H1 (cell line): ENCODE data around the gene RAD50. TPM values are rescaled to one million over a fixed set of nuclear protein-coding genes. Genes with fewer than 3 reads are reported as not detected.
"Not testable (repeated sequence)": the region's sequence is repeated elsewhere in the genome, so short reads cannot be mapped to it uniquely, and the experiment has no call there.

Source experiments
- CTCF ChIA-PET: fragments of 300-600 bp; sonication (Branson Sonifier 250); formaldehyde crosslinking; loops from one replicate; lab custom pipeline; 2021; ENCODE audit not compliant: partially characterized antibody; lab: Charles Lee
- POLR2A ChIA-PET: fragments of 300-600 bp; sonication (Branson Sonifier 250); formaldehyde crosslinking; loops from one replicate; lab custom pipeline; 2021; ENCODE audit warnings: inconsistent platforms; ENCODE audit not compliant: partially characterized antibody; lab: Charles Lee
- DNase-seq, 2 experiments: peaks; one replicate each; pipeline versions ENCODE4 v3.0.0 to v3.0.0-alpha.2; 2010 to 2022; ENCODE audit warnings: low spot score in 2 of 2, low read depth in 1 of 2, mixed read lengths in 1 of 2
- FAIRE-seq: peaks from 2 replicates; lab custom pipeline; 2011; peaks lifted over from hg19 to GRCh38; lab: Jason Lieb, UNC
- H2AFZ ChIP-seq: 2 replicates; pipeline ENCODE4 v1.8.1; 2012; ENCODE audit warnings: low read length, inconsistent platforms
- H2AK5ac ChIP-seq: 2 replicates; pipeline ENCODE4 v1.6.1; 2013; ENCODE audit warnings: low read depth, low read length
- H2BK120ac ChIP-seq: replicated peaks from 2 replicates; pipeline ENCODE3; 2013; ENCODE audit warnings: low read depth, low read length, inconsistent platforms
- H2BK12ac ChIP-seq: 2 replicates; pipeline ENCODE4 v1.6.1; 2013; ENCODE audit warnings: low read depth, low read length
- H2BK15ac ChIP-seq: 2 replicates; pipeline ENCODE4 v1.6.1; 2013; ENCODE audit warnings: low read length
- H2BK20ac ChIP-seq: 2 replicates; pipeline ENCODE4 v1.6.1; 2013; ENCODE audit warnings: low read length
- H2BK5ac ChIP-seq: 2 replicates; pipeline ENCODE4 v1.6.1; 2013; ENCODE audit warnings: low read depth, low read length
- H3K14ac ChIP-seq: 2 replicates; pipeline ENCODE4 v1.6.1; 2013; ENCODE audit warnings: inconsistent platforms; ENCODE audit not compliant: insufficient read length
- H3K18ac ChIP-seq: 2 replicates; pipeline ENCODE4 v1.6.1; 2013; ENCODE audit warnings: low read length; ENCODE audit errors: extremely low read depth
- H3K23ac ChIP-seq: 2 replicates; pipeline ENCODE4 v1.6.1; 2013; ENCODE audit warnings: inconsistent platforms; ENCODE audit not compliant: insufficient read length
- H3K23me2 ChIP-seq: 2 replicates; pipeline ENCODE4 v1.6.1; 2013; ENCODE audit warnings: low read depth, low read length
- H3K27ac ChIP-seq: 2 replicates; pipeline ENCODE4 v1.6.1; 2011; ENCODE audit warnings: low read depth, low read length, inconsistent platforms
- H3K27me3 ChIP-seq, 4 experiments: replicated peaks in 1 of 4; 1 replicate in 1 of 4; 2 replicates in 3 of 4; pipeline versions ENCODE4 v1.6.1 to v1.8.1; 2011 to 2013; ENCODE audit warnings: low read length in 3 of 4, mild to moderate bottlenecking in 3 of 4, inconsistent platforms in 2 of 4, mixed read lengths in 2 of 4, moderate library complexity in 1 of 4; ENCODE audit not compliant: control insufficient read depth in 3 of 4, insufficient read depth in 3 of 4; ENCODE audit errors: extremely low read depth in 1 of 4
- H3K36me3 ChIP-seq, 4 experiments: 2 replicates each; pipeline versions ENCODE4 v1.6.1 to v1.8.1; 2011 to 2013; ENCODE audit warnings: mild to moderate bottlenecking in 4 of 4, low read length in 3 of 4, moderate library complexity in 2 of 4, control low read depth in 1 of 4, inconsistent platforms in 1 of 4; ENCODE audit not compliant: insufficient read depth in 4 of 4, control insufficient read depth in 2 of 4
- H3K4ac ChIP-seq: replicated peaks from 2 replicates; pipeline ENCODE3; 2013; ENCODE audit warnings: low read length, low read depth, mixed read lengths, inconsistent platforms; ENCODE audit not compliant: insufficient read length
- H3K4me1 ChIP-seq, 4 experiments: replicated peaks in 1 of 4; 1 replicate in 1 of 4; 2 replicates in 3 of 4; pipeline versions ENCODE4 v1.6.1 to v1.8.1; 2011 to 2013; ENCODE audit warnings: low read length in 3 of 4, inconsistent platforms in 2 of 4, mixed read lengths in 1 of 4; ENCODE audit not compliant: insufficient read depth in 4 of 4, control insufficient read depth in 3 of 4
- H3K4me2 ChIP-seq, 2 experiments: 2 replicates each; pipeline versions ENCODE4 v1.6.1 to v1.8.1; 2011 to 2013; ENCODE audit warnings: low read depth in 2 of 2, low read length in 2 of 2, control low read depth in 1 of 2, inconsistent platforms in 1 of 2, mild to moderate bottlenecking in 1 of 2; ENCODE audit not compliant: insufficient read depth in 1 of 2
- H3K4me3 ChIP-seq, 4 experiments: fragments of 200-600, 300-600 bp in 1 of 4; sonication (generic), shearing (Covaris generic), sonication (Bioruptor Twin) in 1 of 4; 2 replicates each; pipeline versions ENCODE4 v1.5.1 to v1.8.1; 2011 to 2016; ENCODE audit warnings: low read length in 4 of 4, low read depth in 3 of 4, control low read depth in 2 of 4, inconsistent platforms in 2 of 4, mild to moderate bottlenecking in 2 of 4, mixed read lengths in 1 of 4, moderate library complexity in 1 of 4; ENCODE audit not compliant: insufficient read depth in 2 of 4; ENCODE audit errors: extremely low read depth in 1 of 4
- H3K56ac ChIP-seq: replicated peaks from 2 replicates; pipeline ENCODE3; 2013; ENCODE audit warnings: low read depth, mild to moderate bottlenecking, mixed read lengths, low read length, inconsistent platforms; ENCODE audit not compliant: insufficient read length
- H3K79me1 ChIP-seq: 2 replicates; pipeline ENCODE4 v1.6.1; 2013; ENCODE audit warnings: low read depth, low read length, control low read depth
- H3K79me2 ChIP-seq, 2 experiments: 2 replicates each; pipeline versions ENCODE4 v1.6.1 to v1.8.1; 2012 to 2013; ENCODE audit warnings: low read length in 2 of 2, mild to moderate bottlenecking in 2 of 2, inconsistent platforms in 1 of 2; ENCODE audit not compliant: insufficient read depth in 2 of 2, control insufficient read depth in 1 of 2
- H3K9ac ChIP-seq, 4 experiments: replicated peaks in 1 of 4; 1 replicate in 1 of 4; 2 replicates in 3 of 4; pipeline versions ENCODE4 v1.6.1 to v1.8.1; 2011 to 2013; ENCODE audit warnings: low read depth in 3 of 4, low read length in 3 of 4, control low read depth in 2 of 4, mild to moderate bottlenecking in 2 of 4, moderate library complexity in 2 of 4, inconsistent platforms in 1 of 4; ENCODE audit errors: extremely low read depth in 1 of 4
- H3K9me3 ChIP-seq, 2 experiments: 2 replicates each; pipeline versions ENCODE4 v1.6.1 to v1.8.1; 2012 to 2013; ENCODE audit warnings: mild to moderate bottlenecking in 2 of 2, moderate library complexity in 2 of 2, control low read depth in 1 of 2, inconsistent platforms in 1 of 2, low read depth in 1 of 2, low read length in 1 of 2, mixed read lengths in 1 of 2; ENCODE audit not compliant: insufficient read depth in 2 of 2
- H4K20me1 ChIP-seq, 2 experiments: replicated peaks in 1 of 2; 2 replicates each; pipeline versions ENCODE3 to v1.8.1; 2011 to 2013; ENCODE audit warnings: inconsistent platforms in 2 of 2, low read length in 2 of 2, mild to moderate bottlenecking in 1 of 2; ENCODE audit not compliant: insufficient read depth in 2 of 2, control insufficient read depth in 1 of 2
- H4K5ac ChIP-seq: 2 replicates; pipeline ENCODE4 v1.6.1; 2013; ENCODE audit warnings: low read length, low read depth, mixed read lengths, inconsistent platforms; ENCODE audit not compliant: insufficient read length
- H4K8ac ChIP-seq: 2 replicates; pipeline ENCODE4 v1.8.0; 2013; ENCODE audit warnings: mild to moderate bottlenecking, moderate library complexity, low read length, inconsistent platforms; ENCODE audit not compliant: insufficient read depth; ENCODE audit errors: extremely low read depth
- H4K91ac ChIP-seq: replicated peaks from 2 replicates; pipeline ENCODE3; 2013; ENCODE audit warnings: low read length, mixed read lengths, inconsistent platforms; ENCODE audit not compliant: insufficient read length
- WGBS, 2 experiments: shearing (Covaris generic) in 1 of 2; methylation state at CpG; one replicate each; pipeline versions ENCODE4 v1.1.6 to v1.1.7; 2013 to 2015; ENCODE audit warnings: low lambda C conversion rate in 2 of 2, mixed read lengths in 2 of 2, inconsistent platforms in 1 of 2, low coverage in 1 of 2, missing lambda C conversion rate in 1 of 2; ENCODE audit not compliant: insufficient replicate concordance in 2 of 2, insufficient coverage in 1 of 2, insufficient read length in 1 of 2; ENCODE audit errors: extremely low coverage in 1 of 2, missing lambda C conversion rate in 1 of 2; 5-methylcytosine and 5-hydroxymethylcytosine counted together
- polyA plus RNA-seq, 7 experiments: library from polyadenylated mRNA; depleted of rRNA in 3 of 7; stranded (reverse) in 5 of 7; unstranded in 2 of 7; fragments of >200 nt in 5 of 7; fragments of 200-250 nt in 2 of 7; gene quantifications; 1 replicate in 5 of 7; 2 replicates in 1 of 7; 4 replicates in 1 of 7; pipeline versions ENCODE4 v1.2.1 to v1.2.3, GENCODE V29; 2011 to 2013; ENCODE audit warnings: missing spikeins in 2 of 7, mixed read lengths in 2 of 7
- total RNA-seq: library from RNA; stranded (reverse); fragmentation: NEBNext Ultra II Directional; extraction: Animal tissue kit (Norgen Biotek cat#: 25700); gene quantifications from 2 replicates; pipeline ENCODE4 v1.2.1, GENCODE V29; 2021

Gene RAD50
- total and polyA plus RNA-seq, 2 of the 8 experiments (the other 6 are each of a cell fraction or from before 2014, with no cell fraction given) = 10.1 to 39.4 TPM

- H3K4me1 ChIP-seq, H3K27me3 ChIP-seq, H2BK12ac ChIP-seq, H2BK120ac ChIP-seq, H2BK5ac ChIP-seq, H3K56ac ChIP-seq, H3K4ac ChIP-seq, H3K36me3 ChIP-seq, H3K27ac ChIP-seq, POLR2A ChIA-PET, H4K5ac ChIP-seq, H2AFZ ChIP-seq, FAIRE-seq, H4K20me1 ChIP-seq, H4K91ac ChIP-seq, H3K14ac ChIP-seq, H2AK5ac ChIP-seq, H3K4me2 ChIP-seq, DNase-seq, H2BK20ac ChIP-seq, H3K18ac ChIP-seq, H4K8ac ChIP-seq, H2BK15ac ChIP-seq, H3K23ac ChIP-seq, H3K23me2 ChIP-seq, H3K79me2 ChIP-seq, H3K79me1 ChIP-seq, H3K4me3 ChIP-seq, H3K9ac ChIP-seq, H3K9me3 ChIP-seq: not testable (repeated sequence)
- 97% methylated on average over 5 of the region's 5 CpGs; no CpG with 5 or more reads in 1 of the 2 experiments for WGBS, 2 experiments
- CTCF ChIA-PET = interaction anchor here (3.1 to 3.4 kb wide), 3 partner anchors 15 to 152 kb away, joined by 15 to 23 read pairs (median 16); no protein-coding TSS in a partner anchor
Measured at GRCh38 chr5:132524877-132525276, 31.9 kb upstream of the RAD50 start.
